Ovary (tissue), 3 donors: ENCODE results near the gene MRM2.

Experiments
- EP300 ChIP-seq: sonication (generic); formaldehyde crosslinking; IDR thresholded peaks from one replicate; pipeline ENCODE4 v1.6.1; 2017; ENCODE audit warnings: antibody characterized with exemption
- POLR2A ChIP-seq: fragments of 450-650 bp; IDR thresholded peaks from one replicate; pipeline ENCODE4 v1.6.1; 2017; ENCODE audit warnings: antibody characterized with exemption, mild to moderate bottlenecking, moderate library complexity
- TF ChIP-seq, protein P1 (sequence below), 3 donors: fragments of 450-650 bp in 2 of 3; fragments of 200-600 bp in 1 of 3; IDR thresholded peaks; one replicate each; pipeline versions ENCODE4 v1.5.1 to v1.8.0; 2016 to 2022; ENCODE audit warnings: antibody characterized with exemption in 3 of 3, mild to moderate bottlenecking in 1 of 3
- donor health status: DM: no; HTN: no; CAD: no.

DNA sequence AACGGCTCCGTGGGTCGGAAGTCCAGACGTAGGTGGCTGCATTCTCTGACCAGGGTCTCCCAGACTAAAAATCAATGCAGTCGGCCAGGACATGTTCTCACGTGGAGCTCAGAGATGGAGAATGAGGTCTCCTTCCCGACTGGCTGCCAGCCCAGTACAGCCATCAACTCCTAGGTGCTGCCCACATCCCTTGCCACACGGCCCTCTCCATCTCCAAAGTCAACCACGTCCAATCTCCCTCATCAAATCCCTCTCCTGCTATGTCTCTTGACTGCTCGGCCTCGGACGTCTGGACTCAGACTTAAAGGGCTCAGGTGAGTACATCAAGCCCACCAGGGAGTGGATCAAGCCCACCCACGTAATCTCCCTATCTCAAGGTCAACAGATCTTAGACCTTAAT lies 16.2 kb downstream of the MRM2 start:
- no peak for TF ChIP-seq POLR2A
- TF ChIP-seq, protein P1, sequence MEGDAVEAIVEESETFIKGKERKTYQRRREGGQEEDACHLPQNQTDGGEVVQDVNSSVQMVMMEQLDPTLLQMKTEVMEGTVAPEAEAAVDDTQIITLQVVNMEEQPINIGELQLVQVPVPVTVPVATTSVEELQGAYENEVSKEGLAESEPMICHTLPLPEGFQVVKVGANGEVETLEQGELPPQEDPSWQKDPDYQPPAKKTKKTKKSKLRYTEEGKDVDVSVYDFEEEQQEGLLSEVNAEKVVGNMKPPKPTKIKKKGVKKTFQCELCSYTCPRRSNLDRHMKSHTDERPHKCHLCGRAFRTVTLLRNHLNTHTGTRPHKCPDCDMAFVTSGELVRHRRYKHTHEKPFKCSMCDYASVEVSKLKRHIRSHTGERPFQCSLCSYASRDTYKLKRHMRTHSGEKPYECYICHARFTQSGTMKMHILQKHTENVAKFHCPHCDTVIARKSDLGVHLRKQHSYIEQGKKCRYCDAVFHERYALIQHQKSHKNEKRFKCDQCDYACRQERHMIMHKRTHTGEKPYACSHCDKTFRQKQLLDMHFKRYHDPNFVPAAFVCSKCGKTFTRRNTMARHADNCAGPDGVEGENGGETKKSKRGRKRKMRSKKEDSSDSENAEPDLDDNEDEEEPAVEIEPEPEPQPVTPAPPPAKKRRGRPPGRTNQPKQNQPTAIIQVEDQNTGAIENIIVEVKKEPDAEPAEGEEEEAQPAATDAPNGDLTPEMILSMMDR (IDR thresholded peaks at IDR 0.05), result no peak
- TF ChIP-seq EP300, result no peak
